ENCODE measurements around the gene CTRB2. TPM values are rescaled to one million over a fixed set of nuclear protein-coding genes. Genes with fewer than 3 reads are reported as not detected.

Gene CTRB2
- total RNA-seq, 1 donor from 2014 or later: not detected

GRCh38 chr16:75229172-75230031, 22.4 kb upstream of the CTRB2 start:
- H3K4me3 ChIP-seq (ENCODE audit: low read depth, low read length): no peak overlapping the region
- no peak for TF ChIP-seq CTCF (IDR thresholded peaks at IDR 0.05; ENCODE audit: insufficient read depth, low read length, severe bottlenecking)
- no peak for DNase-seq (ENCODE audit: low read depth)
- H3K36me3 ChIP-seq (ENCODE audit: control insufficient read depth, insufficient read depth, low read length): peaks cover 17% of the 10 kb centered on the region
- no peak for FAIRE-seq
- no peaks in the 10 kb centered on the region for H3K27me3 ChIP-seq (ENCODE audit: control insufficient read depth, insufficient read depth, low read length)

- Histone ChIP-seq H3K27me3 (ENCODE audit: control insufficient read depth, insufficient read depth, low read length) (no peaks in the 10 kb centered on the region), H3K4me3 (ENCODE audit: low read depth, low read length) (no peak overlapping the region), H3K36me3 (ENCODE audit: control insufficient read depth, insufficient read depth, low read length) (peaks cover 14% of the 10 kb centered on the region)
- TF ChIP-seq CTCF (IDR thresholded peaks at IDR 0.05; ENCODE audit: insufficient read depth, low read length, severe bottlenecking): no peak
- no peak for DNase-seq (ENCODE audit: low read depth)
- no peak for FAIRE-seq
Observed at GRCh38 chr16:75228143-75228976, 21.4 kb upstream of the CTRB2 start.

GRCh38 chr16:75227361-75228142, 20.6 kb upstream of the CTRB2 start:
- no peak for TF ChIP-seq CTCF (IDR thresholded peaks at IDR 0.05; ENCODE audit: insufficient read depth, low read length, severe bottlenecking)
- DNase-seq (ENCODE audit: low read depth): no peak

GRCh38 chr16:75226550-75227360, 19.8 kb upstream of the CTRB2 start:
- Histone ChIP-seq H3K27me3 (ENCODE audit: control insufficient read depth, insufficient read depth, low read length) (no peaks in the 10 kb centered on the region), H3K4me3 (ENCODE audit: low read depth, low read length) (no peak overlapping the region), H3K36me3 (ENCODE audit: control insufficient read depth, insufficient read depth, low read length) (peaks cover 10% of the 10 kb centered on the region)
- TF ChIP-seq CTCF (IDR thresholded peaks at IDR 0.05; ENCODE audit: insufficient read depth, low read length, severe bottlenecking): no peak
- no peak for DNase-seq (ENCODE audit: low read depth)
- no peak for FAIRE-seq

More at GRCh38 chr16:75227361-75228142, 20.6 kb upstream of the CTRB2 start:
- no peak for FAIRE-seq
- peaks cover 10% of the 10 kb centered on the region for H3K36me3 ChIP-seq (ENCODE audit: control insufficient read depth, insufficient read depth, low read length)
- H3K4me3 ChIP-seq (ENCODE audit: low read depth, low read length): no peak overlapping the region
- no peaks in the 10 kb centered on the region for H3K27me3 ChIP-seq (ENCODE audit: control insufficient read depth, insufficient read depth, low read length)

Data from bronchial epithelial cell (primary cell).